GM19463 (cell line): ENCODE data around the gene C12orf56.
"Not testable (repeated sequence)": the region's sequence is repeated elsewhere in the genome, so short reads cannot be mapped to it uniquely, and the experiment has no call there.

Experiments
- ATAC-seq: cut with Tn5 transposase; IDR thresholded peaks from one replicate; pipeline ENCODE4 v1.9.1; 2021; ENCODE audit warnings: mild to moderate bottlenecking, moderate library complexity; ENCODE audit not compliant: unreplicated experiment

Gene C12orf56

GRCh38 chr12:64319540-64320225 lies 70.9 kb downstream of the C12orf56 start:
- not testable (repeated sequence) for ATAC-seq

DNA sequence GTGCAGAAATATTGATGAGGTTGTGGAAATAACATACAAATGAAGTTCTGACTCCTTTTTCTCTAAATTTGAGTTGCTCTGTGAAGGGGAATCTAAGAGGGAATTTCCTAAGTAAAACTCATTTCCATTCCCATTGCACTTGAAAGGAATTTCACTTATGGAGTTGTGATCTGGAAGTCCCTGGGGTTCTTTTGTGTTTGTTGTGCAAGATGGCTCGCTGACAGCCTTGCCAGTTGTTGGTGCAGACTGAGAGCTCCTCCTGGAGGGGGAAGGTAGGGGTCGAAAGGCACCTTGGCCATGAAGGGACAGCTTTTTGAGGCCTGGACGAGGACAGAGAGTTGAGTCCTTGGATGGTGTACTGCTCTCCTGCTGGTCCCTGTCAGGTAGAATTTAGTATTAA lies 72.0 kb downstream of the C12orf56 start:
- ATAC-seq, result no peak

DNA sequence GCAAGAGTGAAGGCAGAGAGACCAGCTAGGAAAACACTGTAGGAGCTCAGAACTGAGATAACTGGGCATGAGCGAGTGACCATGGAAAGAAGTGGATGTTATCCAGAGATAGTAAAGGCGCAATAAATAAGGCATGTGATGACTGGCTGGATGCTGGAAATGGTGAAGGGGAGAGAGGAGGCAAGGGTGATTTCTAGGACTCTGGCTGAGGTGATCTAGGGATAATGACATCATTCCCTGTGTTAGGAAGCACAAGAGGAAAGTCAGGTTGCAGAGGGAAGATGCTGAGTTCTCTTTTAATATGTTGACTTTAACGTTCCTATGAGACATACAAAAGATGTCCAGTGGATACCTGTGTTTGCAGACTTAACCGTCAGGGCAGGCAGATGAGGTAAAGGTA lies 78.7 kb downstream of the C12orf56 start:
- ATAC-seq, result no peak

DNA sequence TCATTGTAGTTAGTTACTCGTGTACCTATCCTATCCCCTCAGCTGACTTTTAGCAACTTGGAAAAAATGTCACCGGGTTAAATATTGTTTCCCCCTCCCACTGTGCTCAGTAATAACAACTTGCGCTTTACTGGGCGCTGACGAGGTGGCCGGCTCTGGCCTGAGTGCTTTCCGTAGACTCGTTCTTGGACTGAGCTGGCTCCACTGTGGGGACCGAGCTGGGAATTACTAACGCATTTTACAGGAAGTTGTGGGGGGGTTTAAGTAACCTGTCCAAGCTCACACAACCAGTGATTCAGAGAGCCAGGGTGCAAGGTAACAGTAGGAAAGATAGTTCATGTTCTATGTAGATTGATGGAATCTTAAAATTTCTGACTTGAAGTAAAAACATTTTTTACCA lies 86.0 kb downstream of the C12orf56 start:
- ATAC-seq, result no peak

GRCh38 chr12:64299628-64300027 lies 90.9 kb downstream of the C12orf56 start:
- no peak for ATAC-seq

GRCh38 chr12:64296301-64296700 lies 94.3 kb downstream of the C12orf56 start:
- ATAC-seq, result no peak

DNA sequence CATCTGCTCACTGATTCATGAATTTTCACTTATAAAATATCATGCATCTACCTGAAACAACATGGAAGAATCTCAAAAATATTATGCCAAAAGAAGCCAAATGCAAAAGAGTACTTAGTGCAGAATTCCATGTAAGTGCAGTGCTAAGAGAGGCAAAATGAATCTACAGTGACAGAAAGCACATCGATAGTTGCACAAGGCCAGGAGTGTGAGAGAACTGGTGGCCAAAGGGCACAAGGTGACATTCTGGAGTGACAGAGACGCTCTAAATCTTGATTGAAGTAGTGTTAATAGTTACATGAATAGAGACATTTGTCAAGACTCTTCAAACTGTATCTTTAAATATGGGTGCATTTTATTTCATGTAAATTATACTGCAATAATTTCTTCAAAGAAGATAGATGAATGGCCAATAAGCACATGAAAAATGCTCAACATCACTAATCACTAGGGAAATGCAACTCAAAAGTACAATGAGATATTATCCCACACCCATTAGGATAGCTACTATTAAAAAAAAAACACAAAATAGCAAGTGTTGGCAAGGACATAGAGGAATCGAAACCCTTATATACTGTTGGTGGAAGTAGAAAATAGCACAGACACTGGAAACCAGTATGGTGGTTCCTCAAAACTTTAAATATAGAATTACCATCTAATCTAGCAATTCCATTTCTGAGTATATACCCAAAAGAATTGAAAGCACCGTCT lies 96.7 kb downstream of the C12orf56 start:
- no peak for ATAC-seq

DNA sequence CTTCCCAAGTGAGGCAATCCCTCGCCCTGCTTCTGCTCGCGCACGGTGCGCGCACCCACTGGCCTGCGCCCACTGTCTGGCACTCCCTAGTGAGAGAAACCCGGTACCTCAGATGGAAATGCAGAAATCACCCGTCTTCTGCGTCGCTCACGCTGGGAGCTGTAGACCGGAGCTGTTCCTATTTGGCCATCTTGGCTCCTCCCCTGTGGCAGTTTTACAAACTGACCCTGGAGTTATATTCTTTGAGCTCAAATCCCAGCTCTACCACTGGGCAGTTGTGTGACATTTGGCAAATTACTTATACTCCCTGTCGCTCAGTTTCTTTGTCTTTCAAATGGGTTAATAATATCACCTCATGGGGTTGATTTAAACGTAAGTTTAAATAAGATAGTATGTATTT lies 97.4 kb downstream of the C12orf56 start:
- not testable (repeated sequence) for ATAC-seq

DNA sequence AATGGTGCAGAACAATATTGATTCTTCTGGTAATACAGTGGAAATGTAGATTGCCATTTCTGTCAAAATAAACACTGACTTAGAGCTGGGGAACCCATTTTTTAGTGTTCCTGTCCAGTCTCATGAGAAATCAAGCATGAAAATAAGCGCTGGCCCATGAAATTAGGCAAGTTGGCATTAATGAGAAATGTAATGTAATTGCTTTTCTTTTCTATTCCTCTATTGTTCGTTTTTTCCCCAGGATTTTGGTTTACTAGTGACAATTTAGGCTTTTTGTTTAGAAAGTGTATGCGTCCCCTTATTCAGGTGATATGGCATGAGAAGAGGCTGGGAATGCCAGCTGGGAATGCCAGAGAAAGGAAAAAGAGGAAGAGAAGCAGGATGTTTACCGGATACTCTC lies 104.0 kb downstream of the C12orf56 start:
- ATAC-seq, result no peak

- no peak for ATAC-seq
Observed at GRCh38 chr12:64284256-64284655, 106.3 kb downstream of the C12orf56 start.

DNA sequence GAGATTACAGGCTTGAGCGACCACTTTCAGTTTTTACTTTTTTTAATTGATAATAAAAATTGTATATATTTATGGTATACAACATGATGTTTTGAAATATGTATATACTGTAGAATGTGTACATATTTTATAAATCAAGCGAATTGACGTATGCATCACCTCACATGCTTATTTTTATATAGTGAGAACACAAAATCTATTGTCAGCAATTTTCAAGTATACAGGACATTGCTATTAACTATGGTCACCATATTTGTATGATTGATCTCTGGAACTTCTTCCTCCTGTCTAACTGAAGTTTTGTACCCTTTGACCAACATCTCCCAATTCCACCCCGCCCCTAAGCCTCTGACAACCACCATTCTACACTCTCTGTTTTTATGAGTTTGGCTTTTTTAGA lies 112.1 kb downstream of the C12orf56 start:
- no peak for ATAC-seq

GRCh38 chr12:64273527-64274403 lies 116.8 kb downstream of the C12orf56 start:
- peak; percentile 54 for ATAC-seq

GRCh38 chr12:64270411-64270810 lies 120.1 kb downstream of the C12orf56 start:
- ATAC-seq, result no peak

GRCh38 chr12:64269161-64269560 lies 121.4 kb downstream of the C12orf56 start:
- ATAC-seq, result no peak

GRCh38 chr12:64268409-64268808 lies 122.1 kb downstream of the C12orf56 start:
- ATAC-seq, result no peak

- ATAC-seq, result no peak
Observed at GRCh38 chr12:64265839-64266238, 124.7 kb downstream of the C12orf56 start.

DNA sequence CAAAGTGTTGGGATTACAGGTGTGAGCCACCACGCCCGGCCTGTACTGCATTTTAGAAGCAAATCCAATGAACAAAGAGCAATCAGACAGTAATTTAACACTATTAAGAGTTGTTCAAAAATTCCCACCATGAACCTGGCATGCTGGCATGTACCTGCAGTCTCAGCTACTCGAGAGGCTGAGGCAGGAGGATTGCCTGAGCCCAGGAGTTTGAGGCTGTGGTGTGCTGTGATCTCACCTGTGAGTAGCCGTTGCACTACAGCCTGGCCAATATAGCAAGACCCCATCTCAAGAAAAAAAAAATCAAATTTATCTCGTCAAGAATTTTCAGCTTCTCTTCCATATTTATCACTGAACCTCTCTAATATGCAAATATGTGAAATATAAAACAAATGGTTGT lies 128.7 kb downstream of the C12orf56 start:
- no peak for ATAC-seq

DNA sequence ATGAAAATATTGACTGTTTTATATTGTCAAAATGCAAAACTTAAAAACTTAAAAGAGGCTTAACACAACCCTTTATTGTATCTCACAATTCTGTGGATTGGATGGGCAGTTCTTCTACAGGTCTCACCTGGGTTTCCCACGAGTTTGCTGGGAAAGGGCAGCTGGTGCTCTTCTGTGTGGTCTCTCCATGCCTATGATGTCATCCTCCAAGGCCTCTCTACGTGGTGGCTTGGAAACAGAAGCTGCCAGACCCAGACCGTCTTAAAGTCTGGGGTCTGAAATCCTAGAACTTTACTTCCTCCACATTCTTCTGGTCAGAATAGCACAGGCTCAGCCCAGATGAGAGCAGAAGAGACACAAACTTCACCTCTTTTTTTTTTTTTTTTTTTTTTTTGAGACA lies 132.0 kb downstream of the C12orf56 start:
- ATAC-seq, result no peak

GRCh38 chr12:64256166-64256800 lies 134.3 kb downstream of the C12orf56 start:
- ATAC-seq, result no peak

- no peak for ATAC-seq
Observed at GRCh38 chr12:64255249-64255648, 135.3 kb downstream of the C12orf56 start.

DNA sequence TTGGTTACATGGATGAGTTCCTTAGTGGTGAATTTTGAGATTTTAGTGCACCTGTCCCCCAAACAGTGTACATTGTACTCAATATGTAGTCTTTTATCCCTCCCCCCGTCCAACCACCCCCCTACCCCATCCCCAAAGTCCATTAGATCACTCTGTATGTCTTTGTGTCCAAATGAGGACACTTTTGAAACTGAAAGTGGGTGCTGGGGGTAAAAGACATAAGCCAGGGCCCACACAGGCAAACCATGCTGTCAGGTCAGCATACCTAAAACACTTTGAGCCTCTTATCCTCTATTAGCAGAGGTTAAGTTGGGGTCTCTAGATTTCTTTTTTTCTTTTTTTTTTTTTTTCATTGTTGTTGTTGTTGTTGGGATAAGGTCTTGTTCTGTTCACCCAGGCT lies 137.2 kb downstream of the C12orf56 start:
- no peak for ATAC-seq
